Glutamatergic neuron (in vitro differentiated cells): ENCODE data around the gene SLC16A1. TPM values are rescaled to one million over a fixed set of nuclear protein-coding genes. Genes with fewer than 3 reads are reported as not detected.

Experiments used
- DNase-seq: peaks from one replicate; pipeline ENCODE4 v3.0.0; 2022
- H3K27ac Mint-ChIP-seq: one replicate; pipeline ENCODE4 v1.8.0; 2020; ENCODE audit warnings: mild to moderate bottlenecking, mixed read lengths, inconsistent platforms; ENCODE audit not compliant: unreplicated experiment
- H3K27me3 Mint-ChIP-seq: one replicate; pipeline ENCODE4 v1.8.0; 2020; ENCODE audit warnings: mild to moderate bottlenecking, moderate library complexity, mixed read lengths, inconsistent platforms; ENCODE audit not compliant: unreplicated experiment
- H3K36me3 Mint-ChIP-seq: one replicate; pipeline ENCODE4 v1.8.0; 2020; ENCODE audit warnings: mild to moderate bottlenecking, mixed read lengths, inconsistent platforms; ENCODE audit not compliant: unreplicated experiment
- H3K4me1 Mint-ChIP-seq: one replicate; pipeline ENCODE4 v1.8.0; 2020; ENCODE audit warnings: mild to moderate bottlenecking, low read depth, mixed read lengths, inconsistent platforms; ENCODE audit not compliant: unreplicated experiment
- H3K4me3 Mint-ChIP-seq: one replicate; pipeline ENCODE4 v1.8.0; 2020; ENCODE audit warnings: mild to moderate bottlenecking, mixed read lengths, inconsistent platforms; ENCODE audit not compliant: unreplicated experiment
- H3K9me3 Mint-ChIP-seq: one replicate; pipeline ENCODE4 v1.8.0; 2020; ENCODE audit warnings: mild to moderate bottlenecking, moderate library complexity, mixed read lengths, inconsistent platforms; ENCODE audit not compliant: unreplicated experiment
- CTCF ChIP-seq: fragments of 200-600 bp; sonication (generic); IDR thresholded peaks from one replicate; pipeline ENCODE4 v1.5.0; 2021; ENCODE audit not compliant: partially characterized antibody, unreplicated experiment
- total RNA-seq: library from RNA; stranded (reverse); fragmentation: NEBNext Ultra II Directional; extraction: Animal tissue kit (Norgen Biotek cat#: 25700); gene quantifications from one replicate; pipeline ENCODE4 v1.2.1, GENCODE V29; 2021; ENCODE audit not compliant: unreplicated experiment

The SLC16A1 gene
- total RNA-seq, 1 donor from 2014 or later: 39.5 TPM

- DNase-seq: no peak
Observed at GRCh38 chr1:112878321-112878720, 77.7 kb downstream of the SLC16A1 start.

GRCh38 chr1:112877750-112878149 lies 78.2 kb downstream of the SLC16A1 start:
- H3K27ac Mint-ChIP-seq: peak overlapping the region; percentile 81
- DNase-seq: no peak
- H3K36me3 Mint-ChIP-seq: no peaks in the 10 kb centered on the region
- H3K4me3 Mint-ChIP-seq: no peak overlapping the region
- no peaks in the 10 kb centered on the region for H3K27me3 Mint-ChIP-seq
- no peak for TF ChIP-seq CTCF
- no peaks in the 10 kb centered on the region for H3K9me3 Mint-ChIP-seq
- peaks cover 13% of the 10 kb centered on the region for H3K4me1 Mint-ChIP-seq

More at GRCh38 chr1:112878321-112878720, 77.7 kb downstream of the SLC16A1 start:
- Mint-ChIP-seq H3K4me1 (peaks cover 13% of the 10 kb centered on the region), H3K9me3 (no peaks in the 10 kb centered on the region), H3K4me3 (peak overlapping the region; percentile 42), H3K36me3 (no peaks in the 10 kb centered on the region), H3K27ac (peak overlapping the region; percentile 93), H3K27me3 (no peaks in the 10 kb centered on the region)
- TF ChIP-seq CTCF: no peak

- H3K4me1 Mint-ChIP-seq: peaks cover 13% of the 10 kb centered on the region
- peak overlapping the region; percentile 25 for H3K27ac Mint-ChIP-seq
- H3K27me3 Mint-ChIP-seq: peaks cover 2% of the 10 kb centered on the region
- no peaks in the 10 kb centered on the region for H3K36me3 Mint-ChIP-seq
- no peak overlapping the region for H3K4me3 Mint-ChIP-seq
- TF ChIP-seq CTCF: no peak
- no peaks in the 10 kb centered on the region for H3K9me3 Mint-ChIP-seq
- DNase-seq: no peak
Observed at GRCh38 chr1:112876315-112876714, 79.7 kb downstream of the SLC16A1 start.

GRCh38 chr1:112872551-112872962 lies 83.4 kb downstream of the SLC16A1 start:
- no peaks in the 10 kb centered on the region for H3K36me3 Mint-ChIP-seq
- H3K27ac Mint-ChIP-seq: no peak overlapping the region
- no peak for TF ChIP-seq CTCF
- H3K27me3 Mint-ChIP-seq: peaks cover 2% of the 10 kb centered on the region
- peaks cover 3% of the 10 kb centered on the region for H3K4me1 Mint-ChIP-seq
- H3K9me3 Mint-ChIP-seq: no peaks in the 10 kb centered on the region
- no peak for DNase-seq
- no peak overlapping the region for H3K4me3 Mint-ChIP-seq

GRCh38 chr1:112870887-112871646 lies 84.9 kb downstream of the SLC16A1 start:
- Mint-ChIP-seq H3K27ac (no peak overlapping the region), H3K4me3 (no peak overlapping the region), H3K27me3 (peaks cover 2% of the 10 kb centered on the region), H3K9me3 (no peaks in the 10 kb centered on the region), H3K36me3 (no peaks in the 10 kb centered on the region), H3K4me1 (no peaks in the 10 kb centered on the region)
- no peak for TF ChIP-seq CTCF
- DNase-seq: no peak
